GM21367 (cell line): Measurements from ENCODE around the gene GAR1.
"Not testable (repeated sequence)": the region's sequence is repeated elsewhere in the genome, so short reads cannot be mapped to it uniquely, and the experiment has no call there.

Experiments used
- ATAC-seq: cut with Tn5 transposase; IDR thresholded peaks from one replicate; pipeline ENCODE4 v1.9.1; 2021; ENCODE audit not compliant: unreplicated experiment

Gene GAR1

GRCh38 chr4:109815151-109816081 is at the start of gene GAR1:
GAR1 (plus strand) TSS chr4:109815762; CDS start chr4:109816165, 403 bp downstream.
- ATAC-seq = peak; percentile 99

GRCh38 chr4:109782092-109782491 is 33.5 kb upstream of the GAR1 start:
- not testable (repeated sequence) for ATAC-seq

GRCh38 chr4:109786846-109787245 is 28.7 kb upstream of the GAR1 start:
- ATAC-seq = no peak

GRCh38 chr4:109787807-109788206 is 27.8 kb upstream of the GAR1 start:
- ATAC-seq = no peak

GRCh38 chr4:109795059-109795458 is 20.5 kb upstream of the GAR1 start:
- no peak for ATAC-seq

- ATAC-seq = no peak
Observed at GRCh38 chr4:109798866-109799265, 16.7 kb upstream of the GAR1 start.

- no peak for ATAC-seq
Observed at GRCh38 chr4:109801099-109801789, 14.3 kb upstream of the GAR1 start.

GRCh38 chr4:109801895-109802319 is 13.7 kb upstream of the GAR1 start, which contains the start of gene CFI:
CFI (minus strand) TSS chr4:109801999; CDS start chr4:109801971, 28 bp downstream.
- ATAC-seq = no peak

GRCh38 chr4:109803924-109804571 is 11.5 kb upstream of the GAR1 start:
- peak; percentile 58 for ATAC-seq

GRCh38 chr4:109809655-109810054 is 5.9 kb upstream of the GAR1 start:
- no peak for ATAC-seq

- no peak for ATAC-seq
Observed at GRCh38 chr4:109810552-109811387, 4.8 kb upstream of the GAR1 start.

- no peak for ATAC-seq
Observed at GRCh38 chr4:109811707-109812106, 3.9 kb upstream of the GAR1 start.

GRCh38 chr4:109816082-109816442 is 500 bp downstream of the GAR1 start:
- ATAC-seq = no peak

GRCh38 chr4:109816894-109817293 is 1.3 kb downstream of the GAR1 start:
- ATAC-seq = no peak

- ATAC-seq = no peak
Observed at GRCh38 chr4:109818268-109818667, 2.7 kb downstream of the GAR1 start.

- ATAC-seq = no peak
Observed at GRCh38 chr4:109820563-109820962, 5.0 kb downstream of the GAR1 start.

GRCh38 chr4:109821185-109821584 is 5.6 kb downstream of the GAR1 start:
- no peak for ATAC-seq

GRCh38 chr4:109826719-109827118 is 11.2 kb downstream of the GAR1 start:
- ATAC-seq = peak; percentile 58

- no peak for ATAC-seq
Observed at GRCh38 chr4:109827672-109828071, 12.1 kb downstream of the GAR1 start, which contains the start of gene RRH. RRH (plus strand) TSS chr4:109827972; CDS start chr4:109828028, 56 bp downstream.

- ATAC-seq = no peak
Observed at GRCh38 chr4:109833756-109834155, 18.2 kb downstream of the GAR1 start.
